Left hindlimb (tissue), 1 donor: Measurements from ENCODE around the gene PLAAT4.

Experiments
- DNase-seq: peaks from one replicate; pipeline ENCODE4 v3.0.0-alpha.2; 2018

The PLAAT4 gene

GRCh38 chr11:63536669-63537292, at the start of gene PLAAT4:
PLAAT4 (plus strand) TSS chr11:63536808; CDS start chr11:63536869, 61 bp downstream.
- peak; percentile 68 for DNase-seq

- no peak for DNase-seq
Measured at GRCh38 chr11:63488789-63489188, 47.8 kb upstream of the PLAAT4 start.

GRCh38 chr11:63489879-63490278, 46.7 kb upstream of the PLAAT4 start:
- DNase-seq = no peak

GRCh38 chr11:63490551-63491239, 45.9 kb upstream of the PLAAT4 start, which contains the start of gene PLAAT5:
PLAAT5 (minus strand) TSS chr11:63491167; CDS start chr11:63491034, 133 bp downstream.
- DNase-seq = peak; percentile 70

- DNase-seq = no peak
Measured at GRCh38 chr11:63491240-63491587, 45.4 kb upstream of the PLAAT4 start.

GRCh38 chr11:63491636-63492372, 44.8 kb upstream of the PLAAT4 start:
- no peak for DNase-seq

- DNase-seq = no peak
Measured at GRCh38 chr11:63492441-63492840, 44.2 kb upstream of the PLAAT4 start.

GRCh38 chr11:63493127-63493526, 43.5 kb upstream of the PLAAT4 start:
- no peak for DNase-seq

- DNase-seq = no peak
Measured at GRCh38 chr11:63494975-63495374, 41.6 kb upstream of the PLAAT4 start.

GRCh38 chr11:63499874-63500273, 36.7 kb upstream of the PLAAT4 start:
- DNase-seq = no peak

GRCh38 chr11:63501236-63501635, 35.4 kb upstream of the PLAAT4 start:
- DNase-seq = no peak

GRCh38 chr11:63502252-63502820, 34.3 kb upstream of the PLAAT4 start:
- no peak for DNase-seq

GRCh38 chr11:63503492-63503891, 33.1 kb upstream of the PLAAT4 start:
- no peak for DNase-seq

- no peak for DNase-seq
Measured at GRCh38 chr11:63504054-63504453, 32.6 kb upstream of the PLAAT4 start.

GRCh38 chr11:63504933-63505586, 31.5 kb upstream of the PLAAT4 start:
- no peak for DNase-seq

- DNase-seq = peak; percentile 43
Measured at GRCh38 chr11:63505857-63506528, 30.6 kb upstream of the PLAAT4 start, which contains the start of gene LGALS12. LGALS12 (plus strand) TSS chr11:63506084; CDS start chr11:63506459, 375 bp downstream.

GRCh38 chr11:63506876-63507275, 29.7 kb upstream of the PLAAT4 start:
- DNase-seq = no peak

GRCh38 chr11:63507511-63507910, 29.1 kb upstream of the PLAAT4 start:
- DNase-seq = no peak

- no peak for DNase-seq
Measured at GRCh38 chr11:63508009-63508408, 28.6 kb upstream of the PLAAT4 start.

- DNase-seq = no peak
Measured at GRCh38 chr11:63508745-63509144, 27.9 kb upstream of the PLAAT4 start.

GRCh38 chr11:63510360-63511047, 26.1 kb upstream of the PLAAT4 start:
- DNase-seq = peak; percentile 59
